ENCODE measurements around the gene FAM227A. TPM values are rescaled to one million over a fixed set of nuclear protein-coding genes. Genes with fewer than 3 reads are reported as not detected.

The FAM227A gene
- total and polyA plus RNA-seq, 2 of the 8 experiments (the other 6 are each of a cell fraction or from before 2014, with no cell fraction given), result 2.1 to 3.9 TPM

- Histone ChIP-seq H2BK5ac (ENCODE audit: low read depth, low read length) (no peak overlapping the region), H2AFZ (ENCODE audit: low read length) (no peak overlapping the region), H3K18ac (ENCODE audit: extremely low read depth, low read length) (no peak overlapping the region), H3K23ac (ENCODE audit: insufficient read length) (no peak overlapping the region), H3K14ac (ENCODE audit: insufficient read length) (no peak overlapping the region), H2AK5ac (ENCODE audit: low read depth, low read length) (no peak overlapping the region), H4K8ac (ENCODE audit: extremely low read depth, insufficient read depth, low read length) (no peak overlapping the region), H3K79me2 (ENCODE audit: control insufficient read depth in 1 of 2, insufficient read depth in 2 of 2, low read length in 2 of 2) (no peaks in the 10 kb centered on the region), H3K9me3 (ENCODE audit: insufficient read depth in 2 of 2, low read depth in 1 of 2, low read length in 1 of 2) (no peaks in the 10 kb centered on the region), H3K27ac (ENCODE audit: low read depth, low read length) (no peak overlapping the region), H3K27me3 (replicated peaks in 1 of 4; ENCODE audit: control insufficient read depth in 3 of 4, extremely low read depth in 1 of 4, insufficient read depth in 3 of 4, low read length in 3 of 4) (no peaks in the 10 kb centered on the region), H2BK12ac (ENCODE audit: low read depth, low read length) (no peak overlapping the region), H3K23me2 (ENCODE audit: low read depth, low read length) (no peaks in the 10 kb centered on the region), H3K36me3 (ENCODE audit: control insufficient read depth in 2 of 4, insufficient read depth in 4 of 4, low read length in 3 of 4) (no peaks in the 10 kb centered on the region), H3K56ac (replicated peaks; ENCODE audit: insufficient read length, low read depth, low read length) (no peak overlapping the region), H4K5ac (ENCODE audit: insufficient read length, low read depth, low read length) (no peak overlapping the region), H3K4me3 (ENCODE audit: extremely low read depth in 1 of 4, insufficient read depth in 2 of 4, low read depth in 3 of 4, low read length in 4 of 4) (no peak overlapping the region), H4K91ac (replicated peaks; ENCODE audit: insufficient read length, low read length) (no peak overlapping the region), H2BK20ac (ENCODE audit: low read length) (no peak overlapping the region), H4K20me1 (replicated peaks in 1 of 2; ENCODE audit: control insufficient read depth in 1 of 2, insufficient read depth in 2 of 2, low read length in 2 of 2) (no peaks in the 10 kb centered on the region), H2BK15ac (ENCODE audit: low read length) (no peak overlapping the region), H3K4me1 (replicated peaks in 1 of 4; ENCODE audit: control insufficient read depth in 3 of 4, insufficient read depth in 4 of 4, low read length in 3 of 4) (0 out of 7 replicates have a peak, but pooled peaks cover 0 to under 1% (median 0%) of the 10 kb centered on the region in 4 experiments), H3K4me2 (ENCODE audit: insufficient read depth in 1 of 2, low read depth in 2 of 2, low read length in 2 of 2) (no peak overlapping the region), H3K9ac (replicated peaks in 1 of 4; ENCODE audit: extremely low read depth in 1 of 4, low read depth in 3 of 4, low read length in 3 of 4) (no peak overlapping the region), H2BK120ac (replicated peaks; ENCODE audit: low read depth, low read length) (no peak overlapping the region), H3K4ac (replicated peaks; ENCODE audit: insufficient read length, low read depth, low read length) (no peak overlapping the region), H3K79me1 (ENCODE audit: low read depth, low read length) (no peaks in the 10 kb centered on the region)
- WGBS, 2 experiments (ENCODE audit: extremely low coverage in 1 of 2, insufficient coverage in 1 of 2, insufficient read length in 1 of 2, insufficient replicate concordance in 2 of 2, low coverage in 1 of 2, low lambda C conversion rate in 2 of 2, missing lambda C conversion rate in 1 of 2), result 91% methylated on average over 2 of the region's 2 CpGs; no CpG with 5 or more reads in 1 of the 2 experiments
- POLR2A ChIA-PET (ENCODE audit: partially characterized antibody), result interaction anchor here (1.7 to 3.4 kb wide), 2 partner anchors 46 to 50 kb away, joined by 5 to 10 read pairs; no protein-coding TSS in a partner anchor
- CTCF ChIA-PET (ENCODE audit: partially characterized antibody), result interaction anchor here (1.0 kb wide), 1 partner anchor 17 kb away, joined by 3 read pairs; no protein-coding TSS in a partner anchor
- DNase-seq (ENCODE audit: low read depth in 1 of 2, low spot score in 2 of 2) (no peak), FAIRE-seq (no peak)
- TF ChIP-seq SRF (IDR thresholded peaks at IDR 0.05; ENCODE audit: low read depth, low read length) (no peak), HDAC6 (IDR thresholded peaks at IDR 0.05; ENCODE audit: low read depth, low read length) (no peak), GTF2F1 (IDR thresholded peaks at IDR 0.05; ENCODE audit: borderline replicate concordance, low read depth, low read length) (no peak), ASH2L (IDR thresholded peaks at IDR 0.05; ENCODE audit: low read length) (no peak), TBP (IDR thresholded peaks at IDR 0.05; ENCODE audit: low read depth, low read length) (no peak), EGR1 (IDR thresholded peaks at IDR 0.05; ENCODE audit: borderline replicate concordance, low read depth, low read length) (no peak), CTCF (IDR thresholded peaks at IDR 0.05; ENCODE audit: control extremely low read depth in 1 of 3, insufficient read depth in 1 of 3, low read depth in 1 of 3, low read length in 3 of 3) (no peak), TAF7 (optimal IDR thresholded peaks at IDR 0.05; ENCODE audit: borderline replicate concordance, low read depth, low read length) (no peak), CBX8 (IDR thresholded peaks at IDR 0.05; ENCODE audit: borderline replicate concordance, low read depth, low read length) (no peak), SP2 (IDR thresholded peaks at IDR 0.05; ENCODE audit: low read length) (no peak), SIX5 (IDR thresholded peaks at IDR 0.05; ENCODE audit: low read depth, low read length) (no peak)
- TF ChIP-seq, protein P1, sequence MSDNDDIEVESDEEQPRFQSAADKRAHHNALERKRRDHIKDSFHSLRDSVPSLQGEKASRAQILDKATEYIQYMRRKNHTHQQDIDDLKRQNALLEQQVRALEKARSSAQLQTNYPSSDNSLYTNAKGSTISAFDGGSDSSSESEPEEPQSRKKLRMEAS (IDR thresholded peaks at IDR 0.05), result no peak
Measured at GRCh38 chr22:38540701-38541100, 115.5 kb downstream of the FAM227A start.
